OCI-LY7 (cell line): ENCODE results near the gene PSG3. TPM values are rescaled to one million over a fixed set of nuclear protein-coding genes. Genes with fewer than 3 reads are reported as not detected.
"Not testable (repeated sequence)": the region's sequence is repeated elsewhere in the genome, so short reads cannot be mapped to it uniquely, and the experiment has no call there.

Experiments used
- BruUV-seq: library from RNA; stranded (reverse); fragments of 400-500 nt; replicated peaks from 2 replicates; lab custom pipeline; 2021; lab: Mats Ljungman, UMichigan
- CTCF ChIA-PET: fragments of 300-600 bp; sonication (Branson Sonifier 250); formaldehyde crosslinking; loops from one replicate; lab custom pipeline; 2022; ENCODE audit warnings: antibody characterized with exemption; ENCODE audit not compliant: unreplicated experiment; lab: Charles Lee
- POLR2A ChIA-PET: fragments of 300-600 bp; sonication (Branson Sonifier 250); formaldehyde crosslinking; loops from one replicate; lab custom pipeline; 2022; ENCODE audit warnings: antibody characterized with exemption; lab: Charles Lee
- DNase-seq: peaks from one replicate; pipeline ENCODE4 v3.0.0-alpha.2; 2015; ENCODE audit warnings: low spot score
- H2AFZ ChIP-seq: fragments of 200-600 bp; sonication (generic), shearing (Covaris generic); 2 replicates; pipeline ENCODE4 v1.6.1; 2014; ENCODE audit warnings: mild to moderate bottlenecking, antibody characterized with exemption, low read length, moderate library complexity
- H3K27ac ChIP-seq: fragments of 200-600 bp; sonication (generic); 2 replicates; pipeline ENCODE4 v1.5.1; 2014; ENCODE audit warnings: mixed run types, low read depth, mild to moderate bottlenecking, moderate library complexity, low read length, inconsistent platforms; ENCODE audit not compliant: poor library complexity, severe bottlenecking
- H3K36me3 ChIP-seq: fragments of 200-600 bp; sonication (generic); 2 replicates; pipeline ENCODE4 v1.6.1; 2014; ENCODE audit warnings: mild to moderate bottlenecking, antibody characterized with exemption, low read length, moderate library complexity, mixed read lengths; ENCODE audit not compliant: insufficient read depth
- H3K4me1 ChIP-seq: fragments of 200-600 bp; sonication (generic); 2 replicates; pipeline ENCODE4 v1.5.1; 2014; ENCODE audit warnings: mild to moderate bottlenecking, low read length; ENCODE audit not compliant: insufficient read depth, poor library complexity, severe bottlenecking
- H3K4me2 ChIP-seq: fragments of 200-600 bp; sonication (generic); 2 replicates; pipeline ENCODE4 v1.6.1; 2014; ENCODE audit warnings: mild to moderate bottlenecking, low read length
- H3K4me3 ChIP-seq: fragments of 200-600 bp; sonication (generic); 2 replicates; pipeline ENCODE4 v1.5.1; 2014; ENCODE audit warnings: mild to moderate bottlenecking, low read depth, low read length; ENCODE audit not compliant: poor library complexity, severe bottlenecking
- H3K79me2 ChIP-seq: fragments of 200-600 bp; sonication (generic); 2 replicates; pipeline ENCODE4 v1.6.1; 2016; ENCODE audit warnings: low read depth, mild to moderate bottlenecking, low read length, moderate library complexity, mixed read lengths; ENCODE audit not compliant: insufficient read depth
- H3K9me2 ChIP-seq: fragments of 200-600 bp; sonication (generic); 2 replicates; pipeline ENCODE4 v1.6.1; 2016; ENCODE audit warnings: mild to moderate bottlenecking, low read length, mixed read lengths; ENCODE audit not compliant: insufficient read depth
- H3K9me3 ChIP-seq: fragments of 200-600 bp; sonication (generic); 2 replicates; pipeline ENCODE4 v1.6.1; 2014; ENCODE audit warnings: mild to moderate bottlenecking, mixed run types, low read length, mixed read lengths
- H4K20me1 ChIP-seq: fragments of 200-600 bp; sonication (generic); 2 replicates; pipeline ENCODE4 v1.6.1; 2014; ENCODE audit warnings: mild to moderate bottlenecking, antibody characterized with exemption, low read length, moderate library complexity, mixed read lengths; ENCODE audit not compliant: insufficient read depth
- EZH2phosphoT487 ChIP-seq: fragments of 200-600 bp; sonication (generic); IDR thresholded peaks from 2 replicates; pipeline ENCODE4 v1.6.1; 2018; ENCODE audit warnings: low read depth, borderline replicate concordance, mild to moderate bottlenecking, mixed run types, antibody characterized with exemption, low read length, moderate library complexity, mixed read lengths
- intact Hi-C: fragments of 100-400 bp; cut with micrococcal nuclease; formaldehyde crosslinking; loops from one replicate; pipeline ENCODE4 v1.10.0; 2022; ENCODE audit not compliant: unreplicated experiment
- total RNA-seq, 2 experiments: library from RNA; depleted of rRNA in 1 of 2; stranded (reverse); fragments of >200 nt in 1 of 2; shearing (Covaris generic) in 1 of 2; gene quantifications; 2 replicates each; pipeline ENCODE4 v1.2.3, GENCODE V29; 2014 to 2022
- TF ChIP-seq, protein P1 (sequence below): fragments of 200-600 bp; sonication (generic); conservative IDR thresholded peaks from 2 replicates; pipeline ENCODE4 v1.5.1; 2014; ENCODE audit warnings: mild to moderate bottlenecking, antibody characterized with exemption, low read length, moderate library complexity, mixed read lengths

The PSG3 gene
- total RNA-seq, 2 experiments from 2014 or later = not detected

DNA sequence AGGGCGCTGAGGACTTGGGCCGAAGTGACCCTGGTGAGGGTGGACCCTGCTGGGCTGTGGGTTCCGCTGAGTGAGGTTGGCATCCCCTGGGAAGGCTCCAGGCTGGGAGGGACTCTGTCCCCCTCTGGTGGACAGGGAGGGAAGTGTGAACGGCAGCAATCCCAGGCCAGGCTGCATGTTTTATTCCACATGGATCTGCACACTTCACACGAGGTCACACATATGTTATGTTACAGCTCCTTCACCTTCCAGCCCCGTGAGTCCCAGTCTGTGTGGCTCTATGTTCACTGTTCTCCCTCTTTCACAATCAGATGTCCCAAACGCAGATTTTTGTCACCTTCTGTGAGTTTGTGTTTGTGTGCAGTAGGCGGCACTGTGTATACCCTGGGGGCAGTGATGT lies 27.0 kb upstream of the PSG3 start:
- CTCF ChIA-PET, H3K36me3 ChIP-seq, H3K9me2 ChIP-seq, H3K27ac ChIP-seq, H3K4me1 ChIP-seq, H3K79me2 ChIP-seq, BruUV-seq, DNase-seq, H2AFZ ChIP-seq, intact Hi-C loops, POLR2A ChIA-PET, H3K9me3 ChIP-seq, H3K4me3 ChIP-seq, H4K20me1 ChIP-seq, H3K4me2 ChIP-seq: not testable (repeated sequence)
- TF ChIP-seq, protein P1, sequence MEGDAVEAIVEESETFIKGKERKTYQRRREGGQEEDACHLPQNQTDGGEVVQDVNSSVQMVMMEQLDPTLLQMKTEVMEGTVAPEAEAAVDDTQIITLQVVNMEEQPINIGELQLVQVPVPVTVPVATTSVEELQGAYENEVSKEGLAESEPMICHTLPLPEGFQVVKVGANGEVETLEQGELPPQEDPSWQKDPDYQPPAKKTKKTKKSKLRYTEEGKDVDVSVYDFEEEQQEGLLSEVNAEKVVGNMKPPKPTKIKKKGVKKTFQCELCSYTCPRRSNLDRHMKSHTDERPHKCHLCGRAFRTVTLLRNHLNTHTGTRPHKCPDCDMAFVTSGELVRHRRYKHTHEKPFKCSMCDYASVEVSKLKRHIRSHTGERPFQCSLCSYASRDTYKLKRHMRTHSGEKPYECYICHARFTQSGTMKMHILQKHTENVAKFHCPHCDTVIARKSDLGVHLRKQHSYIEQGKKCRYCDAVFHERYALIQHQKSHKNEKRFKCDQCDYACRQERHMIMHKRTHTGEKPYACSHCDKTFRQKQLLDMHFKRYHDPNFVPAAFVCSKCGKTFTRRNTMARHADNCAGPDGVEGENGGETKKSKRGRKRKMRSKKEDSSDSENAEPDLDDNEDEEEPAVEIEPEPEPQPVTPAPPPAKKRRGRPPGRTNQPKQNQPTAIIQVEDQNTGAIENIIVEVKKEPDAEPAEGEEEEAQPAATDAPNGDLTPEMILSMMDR = peak; percentile 47

DNA sequence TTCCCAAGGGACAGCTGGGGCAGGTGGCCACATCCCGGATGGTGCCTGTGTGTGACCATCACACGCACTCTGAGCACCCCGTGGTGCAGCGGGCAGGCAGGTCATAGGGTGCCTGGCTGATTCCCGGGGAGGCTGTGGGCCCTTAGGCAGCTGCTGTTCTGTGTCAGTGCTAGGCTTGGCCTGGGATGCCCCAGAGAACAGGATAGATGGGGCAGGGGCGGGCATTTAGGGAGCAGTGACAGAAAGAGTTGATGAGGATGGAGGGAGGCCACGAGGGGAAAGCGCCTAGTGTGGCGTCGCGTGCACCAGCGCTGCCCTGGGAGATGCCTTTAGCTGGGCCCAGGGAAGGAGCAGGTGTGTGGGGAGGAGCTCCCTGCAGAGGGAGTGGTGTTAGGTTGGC lies 26.6 kb upstream of the PSG3 start:
- DNase-seq, BruUV-seq, H3K27ac ChIP-seq, intact Hi-C loops, H3K79me2 ChIP-seq, H3K36me3 ChIP-seq, H2AFZ ChIP-seq, H3K4me2 ChIP-seq, CTCF ChIA-PET, H3K4me1 ChIP-seq, H3K9me2 ChIP-seq, H4K20me1 ChIP-seq, H3K4me3 ChIP-seq, H3K9me3 ChIP-seq, POLR2A ChIA-PET: not testable (repeated sequence)

DNA sequence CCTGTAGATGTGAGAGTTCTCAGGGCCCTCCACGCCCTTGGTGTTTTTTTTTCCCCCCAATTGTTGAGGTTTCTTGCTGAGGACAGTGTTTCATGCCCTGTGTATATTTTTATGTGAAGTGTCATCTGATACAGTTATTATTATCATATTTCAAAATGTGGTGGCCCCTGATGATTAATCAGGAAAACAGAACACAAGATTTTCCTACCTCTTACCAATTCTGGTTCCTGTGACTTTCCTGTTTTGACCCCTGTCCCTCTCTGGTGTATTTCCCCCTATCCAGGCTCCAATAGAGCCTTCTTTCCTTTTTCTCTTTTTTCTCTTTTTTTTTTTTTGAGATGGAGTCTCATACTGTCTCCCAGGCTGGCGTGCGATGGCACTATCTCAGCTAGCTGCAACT lies 24.6 kb upstream of the PSG3 start:
- H3K36me3 ChIP-seq = no peaks in the 10 kb centered on the region
- H3K4me1 ChIP-seq = no peaks in the 10 kb centered on the region
- no peaks in the 10 kb centered on the region for H4K20me1 ChIP-seq
- H2AFZ ChIP-seq = no peak overlapping the region
- no peaks in the 10 kb centered on the region for H3K9me2 ChIP-seq
- no peak for DNase-seq
- ChIA-PET CTCF (no interaction called here), POLR2A (no interaction called here)
- no peaks in the 10 kb centered on the region for H3K79me2 ChIP-seq
- TF ChIP-seq EZH2phosphoT487 = no peak
- TF ChIP-seq, protein P1 = no peak
- H3K9me3 ChIP-seq = no peaks in the 10 kb centered on the region
- intact Hi-C loops = no loop called here
- no peak overlapping the region for H3K27ac ChIP-seq
- no TSS peak for BruUV-seq
- H3K4me2 ChIP-seq = no peak overlapping the region
- no peak overlapping the region for H3K4me3 ChIP-seq
